H1 (cell line): ENCODE results near the gene CXCL12. TPM values are rescaled to one million over a fixed set of nuclear protein-coding genes. Genes with fewer than 3 reads are reported as not detected.

Experiments used
- CTCF ChIA-PET: fragments of 300-600 bp; sonication (Branson Sonifier 250); formaldehyde crosslinking; loops from one replicate; lab custom pipeline; 2021; ENCODE audit not compliant: partially characterized antibody; lab: Charles Lee
- POLR2A ChIA-PET: fragments of 300-600 bp; sonication (Branson Sonifier 250); formaldehyde crosslinking; loops from one replicate; lab custom pipeline; 2021; ENCODE audit warnings: inconsistent platforms; ENCODE audit not compliant: partially characterized antibody; lab: Charles Lee
- DNase-seq, 2 experiments: peaks; one replicate each; pipeline versions ENCODE4 v3.0.0 to v3.0.0-alpha.2; 2010 to 2022; ENCODE audit warnings: low spot score in 2 of 2, low read depth in 1 of 2, mixed read lengths in 1 of 2
- FAIRE-seq: peaks from 2 replicates; lab custom pipeline; 2011; peaks lifted over from hg19 to GRCh38; lab: Jason Lieb, UNC
- H2AFZ ChIP-seq: 2 replicates; pipeline ENCODE4 v1.8.1; 2012; ENCODE audit warnings: low read length, inconsistent platforms
- H2AK5ac ChIP-seq: 2 replicates; pipeline ENCODE4 v1.6.1; 2013; ENCODE audit warnings: low read depth, low read length
- H2BK120ac ChIP-seq: replicated peaks from 2 replicates; pipeline ENCODE3; 2013; ENCODE audit warnings: low read depth, low read length, inconsistent platforms
- H2BK12ac ChIP-seq: 2 replicates; pipeline ENCODE4 v1.6.1; 2013; ENCODE audit warnings: low read depth, low read length
- H2BK15ac ChIP-seq: 2 replicates; pipeline ENCODE4 v1.6.1; 2013; ENCODE audit warnings: low read length
- H2BK20ac ChIP-seq: 2 replicates; pipeline ENCODE4 v1.6.1; 2013; ENCODE audit warnings: low read length
- H2BK5ac ChIP-seq: 2 replicates; pipeline ENCODE4 v1.6.1; 2013; ENCODE audit warnings: low read depth, low read length
- H3K14ac ChIP-seq: 2 replicates; pipeline ENCODE4 v1.6.1; 2013; ENCODE audit warnings: inconsistent platforms; ENCODE audit not compliant: insufficient read length
- H3K18ac ChIP-seq: 2 replicates; pipeline ENCODE4 v1.6.1; 2013; ENCODE audit warnings: low read length; ENCODE audit errors: extremely low read depth
- H3K23ac ChIP-seq: 2 replicates; pipeline ENCODE4 v1.6.1; 2013; ENCODE audit warnings: inconsistent platforms; ENCODE audit not compliant: insufficient read length
- H3K23me2 ChIP-seq: 2 replicates; pipeline ENCODE4 v1.6.1; 2013; ENCODE audit warnings: low read depth, low read length
- H3K27ac ChIP-seq: 2 replicates; pipeline ENCODE4 v1.6.1; 2011; ENCODE audit warnings: low read depth, low read length, inconsistent platforms
- H3K27me3 ChIP-seq, 4 experiments: replicated peaks in 1 of 4; 1 replicate in 1 of 4; 2 replicates in 3 of 4; pipeline versions ENCODE4 v1.6.1 to v1.8.1; 2011 to 2013; ENCODE audit warnings: low read length in 3 of 4, mild to moderate bottlenecking in 3 of 4, inconsistent platforms in 2 of 4, mixed read lengths in 2 of 4, moderate library complexity in 1 of 4; ENCODE audit not compliant: control insufficient read depth in 3 of 4, insufficient read depth in 3 of 4; ENCODE audit errors: extremely low read depth in 1 of 4
- H3K36me3 ChIP-seq, 4 experiments: 2 replicates each; pipeline versions ENCODE4 v1.6.1 to v1.8.1; 2011 to 2013; ENCODE audit warnings: mild to moderate bottlenecking in 4 of 4, low read length in 3 of 4, moderate library complexity in 2 of 4, control low read depth in 1 of 4, inconsistent platforms in 1 of 4; ENCODE audit not compliant: insufficient read depth in 4 of 4, control insufficient read depth in 2 of 4
- H3K4ac ChIP-seq: replicated peaks from 2 replicates; pipeline ENCODE3; 2013; ENCODE audit warnings: low read length, low read depth, mixed read lengths, inconsistent platforms; ENCODE audit not compliant: insufficient read length
- H3K4me1 ChIP-seq, 4 experiments: replicated peaks in 1 of 4; 1 replicate in 1 of 4; 2 replicates in 3 of 4; pipeline versions ENCODE4 v1.6.1 to v1.8.1; 2011 to 2013; ENCODE audit warnings: low read length in 3 of 4, inconsistent platforms in 2 of 4, mixed read lengths in 1 of 4; ENCODE audit not compliant: insufficient read depth in 4 of 4, control insufficient read depth in 3 of 4
- H3K4me2 ChIP-seq, 2 experiments: 2 replicates each; pipeline versions ENCODE4 v1.6.1 to v1.8.1; 2011 to 2013; ENCODE audit warnings: low read depth in 2 of 2, low read length in 2 of 2, control low read depth in 1 of 2, inconsistent platforms in 1 of 2, mild to moderate bottlenecking in 1 of 2; ENCODE audit not compliant: insufficient read depth in 1 of 2
- H3K4me3 ChIP-seq, 4 experiments: fragments of 200-600, 300-600 bp in 1 of 4; sonication (generic), shearing (Covaris generic), sonication (Bioruptor Twin) in 1 of 4; 2 replicates each; pipeline versions ENCODE4 v1.5.1 to v1.8.1; 2011 to 2016; ENCODE audit warnings: low read length in 4 of 4, low read depth in 3 of 4, control low read depth in 2 of 4, inconsistent platforms in 2 of 4, mild to moderate bottlenecking in 2 of 4, mixed read lengths in 1 of 4, moderate library complexity in 1 of 4; ENCODE audit not compliant: insufficient read depth in 2 of 4; ENCODE audit errors: extremely low read depth in 1 of 4
- H3K56ac ChIP-seq: replicated peaks from 2 replicates; pipeline ENCODE3; 2013; ENCODE audit warnings: low read depth, mild to moderate bottlenecking, mixed read lengths, low read length, inconsistent platforms; ENCODE audit not compliant: insufficient read length
- H3K79me1 ChIP-seq: 2 replicates; pipeline ENCODE4 v1.6.1; 2013; ENCODE audit warnings: low read depth, low read length, control low read depth
- H3K79me2 ChIP-seq, 2 experiments: 2 replicates each; pipeline versions ENCODE4 v1.6.1 to v1.8.1; 2012 to 2013; ENCODE audit warnings: low read length in 2 of 2, mild to moderate bottlenecking in 2 of 2, inconsistent platforms in 1 of 2; ENCODE audit not compliant: insufficient read depth in 2 of 2, control insufficient read depth in 1 of 2
- H3K9ac ChIP-seq, 4 experiments: replicated peaks in 1 of 4; 1 replicate in 1 of 4; 2 replicates in 3 of 4; pipeline versions ENCODE4 v1.6.1 to v1.8.1; 2011 to 2013; ENCODE audit warnings: low read depth in 3 of 4, low read length in 3 of 4, control low read depth in 2 of 4, mild to moderate bottlenecking in 2 of 4, moderate library complexity in 2 of 4, inconsistent platforms in 1 of 4; ENCODE audit errors: extremely low read depth in 1 of 4
- H3K9me3 ChIP-seq, 2 experiments: 2 replicates each; pipeline versions ENCODE4 v1.6.1 to v1.8.1; 2012 to 2013; ENCODE audit warnings: mild to moderate bottlenecking in 2 of 2, moderate library complexity in 2 of 2, control low read depth in 1 of 2, inconsistent platforms in 1 of 2, low read depth in 1 of 2, low read length in 1 of 2, mixed read lengths in 1 of 2; ENCODE audit not compliant: insufficient read depth in 2 of 2
- H4K20me1 ChIP-seq, 2 experiments: replicated peaks in 1 of 2; 2 replicates each; pipeline versions ENCODE3 to v1.8.1; 2011 to 2013; ENCODE audit warnings: inconsistent platforms in 2 of 2, low read length in 2 of 2, mild to moderate bottlenecking in 1 of 2; ENCODE audit not compliant: insufficient read depth in 2 of 2, control insufficient read depth in 1 of 2
- H4K5ac ChIP-seq: 2 replicates; pipeline ENCODE4 v1.6.1; 2013; ENCODE audit warnings: low read length, low read depth, mixed read lengths, inconsistent platforms; ENCODE audit not compliant: insufficient read length
- H4K8ac ChIP-seq: 2 replicates; pipeline ENCODE4 v1.8.0; 2013; ENCODE audit warnings: mild to moderate bottlenecking, moderate library complexity, low read length, inconsistent platforms; ENCODE audit not compliant: insufficient read depth; ENCODE audit errors: extremely low read depth
- H4K91ac ChIP-seq: replicated peaks from 2 replicates; pipeline ENCODE3; 2013; ENCODE audit warnings: low read length, mixed read lengths, inconsistent platforms; ENCODE audit not compliant: insufficient read length
- BCL11A ChIP-seq, 2 experiments: IDR thresholded peaks; one replicate each; pipeline ENCODE4 v1.6.1; 2011; ENCODE audit warnings: low read depth in 2 of 2, low read length in 2 of 2, mild to moderate bottlenecking in 2 of 2
- CBX5 ChIP-seq: fragments of 300-800, 300-1000 bp; sonication (generic); IDR thresholded peaks from 2 replicates; pipeline ENCODE4 v1.7.1; 2016; ENCODE audit warnings: antibody characterized with exemption, low read length, low read depth
- CBX8 ChIP-seq: fragments of 300-800, 300-1000 bp; sonication (generic); IDR thresholded peaks from 2 replicates; pipeline ENCODE4 v1.7.1; 2016; ENCODE audit warnings: low read depth, low read length, borderline replicate concordance
- CEBPB ChIP-seq: IDR thresholded peaks from 2 replicates; pipeline ENCODE4 v1.6.1; 2012; ENCODE audit warnings: low read depth, low read length
- EGR1 ChIP-seq: IDR thresholded peaks from 2 replicates; pipeline ENCODE4 v1.6.1; 2011; ENCODE audit warnings: low read depth, low read length, borderline replicate concordance
- HDAC6 ChIP-seq: IDR thresholded peaks from one replicate; pipeline ENCODE4 v1.7.1; 2012; ENCODE audit warnings: low read depth, mild to moderate bottlenecking, inconsistent platforms, low read length, moderate library complexity
- POU5F1 ChIP-seq: IDR thresholded peaks from 2 replicates; pipeline ENCODE4 v1.6.1; 2011; ENCODE audit warnings: low read depth, mild to moderate bottlenecking, low read length, moderate library complexity
- SIX5 ChIP-seq: IDR thresholded peaks from 2 replicates; pipeline ENCODE4 v1.6.1; 2011; ENCODE audit warnings: mild to moderate bottlenecking, low read depth, low read length
- SP1 ChIP-seq: IDR thresholded peaks from 2 replicates; pipeline ENCODE4 v1.6.1; 2011; ENCODE audit warnings: low read depth, low read length
- TCF12 ChIP-seq: IDR thresholded peaks from 2 replicates; pipeline ENCODE4 v1.6.1; 2011; ENCODE audit warnings: low read depth, mild to moderate bottlenecking, low read length
- ZNF274 ChIP-seq: IDR thresholded peaks from 2 replicates; pipeline ENCODE4 v1.7.0; 2012; ENCODE audit warnings: low read length, borderline replicate concordance; ENCODE audit errors: extremely low read depth
- WGBS, 2 experiments: shearing (Covaris generic) in 1 of 2; methylation state at CpG; one replicate each; pipeline versions ENCODE4 v1.1.6 to v1.1.7; 2013 to 2015; ENCODE audit warnings: low lambda C conversion rate in 2 of 2, mixed read lengths in 2 of 2, inconsistent platforms in 1 of 2, low coverage in 1 of 2, missing lambda C conversion rate in 1 of 2; ENCODE audit not compliant: insufficient replicate concordance in 2 of 2, insufficient coverage in 1 of 2, insufficient read length in 1 of 2; ENCODE audit errors: extremely low coverage in 1 of 2, missing lambda C conversion rate in 1 of 2; 5-methylcytosine and 5-hydroxymethylcytosine counted together
- polyA plus RNA-seq, 7 experiments: library from polyadenylated mRNA; depleted of rRNA in 3 of 7; stranded (reverse) in 5 of 7; unstranded in 2 of 7; fragments of >200 nt in 5 of 7; fragments of 200-250 nt in 2 of 7; gene quantifications; 1 replicate in 5 of 7; 2 replicates in 1 of 7; 4 replicates in 1 of 7; pipeline versions ENCODE4 v1.2.1 to v1.2.3, GENCODE V29; 2011 to 2013; ENCODE audit warnings: missing spikeins in 2 of 7, mixed read lengths in 2 of 7
- total RNA-seq: library from RNA; stranded (reverse); fragmentation: NEBNext Ultra II Directional; extraction: Animal tissue kit (Norgen Biotek cat#: 25700); gene quantifications from 2 replicates; pipeline ENCODE4 v1.2.1, GENCODE V29; 2021
- TF ChIP-seq, protein P1 (sequence below): IDR thresholded peaks from 2 replicates; pipeline ENCODE4 v1.6.1; 2011; ENCODE audit warnings: low read length, improper control_type of control experiment

The CXCL12 gene
- total and polyA plus RNA-seq, 2 of the 8 experiments (the other 6 are each of a cell fraction or from before 2014, with no cell fraction given) = 51.4 to 53.8 TPM

DNA sequence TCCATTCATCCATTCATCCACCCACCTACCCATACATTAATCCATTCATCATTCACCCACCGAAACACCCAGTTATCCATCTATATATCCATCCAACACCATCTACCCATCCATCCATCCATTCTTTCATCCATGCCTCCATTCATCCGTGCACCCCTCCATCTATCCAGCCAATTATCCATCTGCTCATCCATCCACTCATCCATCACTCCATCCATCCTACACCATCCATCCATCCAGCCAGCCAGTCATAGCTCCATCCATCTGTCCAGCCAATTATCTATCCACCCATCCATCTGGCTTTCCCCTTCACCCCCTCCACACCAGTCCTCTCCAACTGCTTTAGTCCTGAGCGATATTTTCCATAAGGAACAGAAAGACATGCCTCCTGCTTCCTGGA lies 7.5 kb upstream of the CXCL12 start:
- FAIRE-seq (no peak), DNase-seq (no peak)
- no peak overlapping the region for H2AK5ac ChIP-seq
- H3K79me1 ChIP-seq = no peaks in the 10 kb centered on the region
- peaks cover 0 to 4% of the 10 kb centered on the region in 2 experiments for H4K20me1 ChIP-seq
- no peak overlapping the region for H3K18ac ChIP-seq
- no peak overlapping the region for H2BK12ac ChIP-seq
- H2BK20ac ChIP-seq = no peak overlapping the region
- peaks cover 5% of the 10 kb centered on the region; the same call in 1 of the 2 replicates for H3K23me2 ChIP-seq
- H4K8ac ChIP-seq = no peak overlapping the region
- no peak overlapping the region for H3K9ac ChIP-seq
- H2BK15ac ChIP-seq = no peak overlapping the region; the same call in 1 of the 2 replicates
- no peak overlapping the region for H2BK5ac ChIP-seq
- H3K56ac ChIP-seq = no peak overlapping the region
- H3K27ac ChIP-seq = no peak overlapping the region
- 86 to 100% methylated on average over 2 to 3 of the region's 3 CpGs for WGBS, 2 experiments
- H3K14ac ChIP-seq = no peak overlapping the region
- peaks cover 0 to 2% (median 0%) of the 10 kb centered on the region in 4 experiments; a peak in 3 of 7 replicates for H3K4me1 ChIP-seq
- TF ChIP-seq CEBPB (no peak), ZNF274 (no peak), BCL11A (IDR thresholded peaks at IDR 0.05; ENCODE audit: low read depth in 2 of 2, low read length in 2 of 2) (no peak), SIX5 (no peak), EGR1 (no peak), SP1 (no peak), POU5F1 (no peak), HDAC6 (no peak), TCF12 (no peak), CBX5 (no peak), CBX8 (no peak)
- TF ChIP-seq, protein P1, sequence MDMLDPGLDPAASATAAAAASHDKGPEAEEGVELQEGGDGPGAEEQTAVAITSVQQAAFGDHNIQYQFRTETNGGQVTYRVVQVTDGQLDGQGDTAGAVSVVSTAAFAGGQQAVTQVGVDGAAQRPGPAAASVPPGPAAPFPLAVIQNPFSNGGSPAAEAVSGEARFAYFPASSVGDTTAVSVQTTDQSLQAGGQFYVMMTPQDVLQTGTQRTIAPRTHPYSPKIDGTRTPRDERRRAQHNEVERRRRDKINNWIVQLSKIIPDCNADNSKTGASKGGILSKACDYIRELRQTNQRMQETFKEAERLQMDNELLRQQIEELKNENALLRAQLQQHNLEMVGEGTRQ = no peak
- H3K4ac ChIP-seq = no peak overlapping the region
- H2AFZ ChIP-seq = no peak overlapping the region
- no peak overlapping the region for H3K4me2 ChIP-seq
- H3K9me3 ChIP-seq = no peaks in the 10 kb centered on the region
- ChIA-PET POLR2A (no interaction called here), CTCF (interaction anchor here (1.2 to 1.9 kb wide), 3 partner anchors 10 to 42 kb away, joined by 3 to 6 read pairs (median 4); no protein-coding TSS in a partner anchor)
- no peaks in the 10 kb centered on the region for H3K79me2 ChIP-seq
- H2BK120ac ChIP-seq = no peak overlapping the region
- no peaks in the 10 kb centered on the region for H3K27me3 ChIP-seq
- no peak overlapping the region for H4K5ac ChIP-seq
- no peak overlapping the region for H4K91ac ChIP-seq
- H3K36me3 ChIP-seq = no peaks in the 10 kb centered on the region
- no peak overlapping the region for H3K23ac ChIP-seq
- no peak overlapping the region for H3K4me3 ChIP-seq
